ENCODE measurements around the gene TXNL4B.
"Not testable (repeated sequence)": the region's sequence is repeated elsewhere in the genome, so short reads cannot be mapped to it uniquely, and the experiment has no call there.

The TXNL4B gene

DNA sequence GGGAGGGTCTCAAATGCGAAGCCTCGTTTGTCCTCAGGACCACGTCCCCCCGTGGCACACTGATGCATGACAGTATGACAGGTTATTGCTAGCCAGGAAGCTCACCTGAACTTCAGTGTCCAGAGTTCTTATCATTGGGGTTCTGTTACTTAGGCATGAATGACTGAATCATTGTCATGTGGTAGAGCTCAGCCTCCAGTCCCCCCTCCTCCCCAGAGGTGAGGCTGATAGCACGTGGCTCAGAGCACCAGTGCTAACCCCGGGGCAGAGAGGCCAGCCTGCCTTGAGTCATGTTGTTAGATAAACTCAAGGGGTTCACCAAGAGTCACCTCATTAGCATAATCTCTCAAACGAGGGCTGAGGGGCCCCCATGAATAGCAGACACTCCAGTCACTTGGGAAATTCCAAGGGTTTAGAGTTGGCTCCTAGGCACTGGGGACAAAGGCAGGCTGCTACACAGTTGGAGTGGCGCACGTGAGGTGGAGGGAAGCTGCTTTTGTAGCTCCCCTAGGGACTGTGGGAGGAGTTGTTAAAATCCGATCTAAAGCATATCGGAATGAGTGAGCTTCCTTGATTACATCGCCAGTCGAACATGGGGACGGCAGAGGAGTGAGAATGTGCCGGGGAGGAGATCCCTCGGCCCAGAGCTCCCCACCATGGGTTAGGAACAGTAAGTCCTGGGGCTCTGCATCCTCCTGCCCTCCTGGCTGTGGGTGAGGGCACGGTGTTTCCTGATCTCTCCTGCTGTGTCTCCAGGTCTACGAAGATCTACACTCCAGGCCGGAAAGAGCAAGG, 18.4 kb upstream of the TXNL4B start:
- no peak for DNase-seq (ENCODE audit: low read depth)

- DNase-seq (ENCODE audit: low read depth) = no peak
These were observed 17.5 kb upstream of the TXNL4B start for GRCh38 chr16:72110662-72111615.

DNA sequence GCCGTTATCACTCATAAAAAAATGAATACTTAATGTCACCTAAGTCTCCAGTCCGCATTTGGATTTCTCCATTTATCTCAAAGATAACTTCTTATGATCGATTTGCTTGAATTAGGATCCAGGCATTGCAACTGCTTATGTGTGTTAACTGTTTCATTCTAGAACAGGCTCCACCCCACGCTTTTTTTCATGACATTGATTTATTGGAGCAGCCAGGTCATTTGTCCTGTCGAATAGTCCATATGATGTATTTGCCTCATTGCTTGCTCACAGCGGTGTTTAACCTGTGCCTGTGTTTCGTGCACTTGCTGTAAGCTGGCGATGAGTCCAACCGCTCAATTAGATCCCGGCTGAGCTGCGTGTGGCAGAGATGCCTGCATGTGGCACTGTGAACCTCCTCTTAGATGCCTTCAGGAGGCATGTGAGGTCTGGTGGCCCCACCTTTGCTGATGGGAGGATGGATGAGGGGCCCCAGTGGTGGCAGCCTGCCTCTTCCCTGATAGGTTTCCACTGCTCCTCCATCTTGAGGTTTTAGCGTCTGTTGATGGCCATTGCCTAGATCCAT, 16.6 kb upstream of the TXNL4B start:
- DNase-seq (ENCODE audit: low read depth) = no peak

DNA sequence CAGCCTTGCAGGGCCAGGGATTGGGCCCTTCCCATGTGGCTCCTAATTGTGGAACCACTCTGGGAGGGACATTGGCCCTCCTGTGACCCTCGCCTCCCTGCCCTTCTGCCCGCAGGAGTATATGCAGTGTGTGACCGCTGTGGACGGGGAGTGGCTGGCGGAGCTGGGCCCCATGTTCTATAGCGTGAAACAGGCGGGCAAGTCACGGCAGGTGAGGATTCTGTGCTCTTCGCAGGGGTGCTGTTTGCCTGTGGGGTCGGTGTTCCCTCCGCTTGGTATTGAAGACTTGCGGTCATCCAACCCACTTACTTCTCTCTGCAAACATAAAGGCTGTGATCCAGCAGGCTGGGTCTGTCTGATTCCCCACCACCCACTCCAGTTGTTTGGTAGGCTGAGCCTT, 15.9 kb upstream of the TXNL4B start:
- no peak for DNase-seq (ENCODE audit: low read depth)

DNA sequence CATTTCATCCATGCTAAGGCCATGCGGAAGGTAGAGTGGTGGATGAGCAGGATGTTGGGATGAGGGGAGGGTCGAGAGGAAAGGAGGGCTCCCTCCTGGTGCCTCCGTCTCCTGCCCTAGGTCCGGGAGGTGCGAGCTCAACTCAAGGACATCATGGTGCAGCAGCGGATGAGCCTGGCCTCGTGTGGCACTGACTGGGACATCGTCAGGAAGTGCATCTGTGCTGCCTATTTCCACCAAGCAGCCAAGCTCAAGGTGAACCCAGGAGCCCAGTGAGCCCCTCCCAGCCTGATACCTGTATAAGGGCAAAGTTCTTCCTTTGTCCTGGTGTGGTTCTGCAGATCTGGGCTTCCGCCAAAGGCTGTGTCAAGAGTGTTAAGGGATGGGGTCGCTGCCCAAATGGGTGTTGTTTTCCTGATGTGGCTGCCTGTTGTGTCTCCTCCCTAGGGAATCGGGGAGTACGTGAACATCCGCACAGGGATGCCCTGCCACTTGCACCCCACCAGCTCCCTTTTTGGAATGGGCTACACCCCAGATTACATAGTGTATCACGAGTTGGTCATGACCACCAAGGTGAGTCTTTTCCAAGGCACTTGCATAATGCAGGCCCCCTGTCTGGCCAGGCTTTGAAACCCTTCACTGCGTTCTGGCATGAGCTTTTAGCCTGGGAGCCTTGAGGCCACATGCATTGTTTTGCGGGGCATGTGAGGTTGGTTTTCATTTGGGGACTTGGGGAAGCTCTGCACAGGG, 15.1 kb upstream of the TXNL4B start:
- DNase-seq (ENCODE audit: low read depth) = no peak

GRCh38 chr16:72107371-72107770, 14.0 kb upstream of the TXNL4B start:
- DNase-seq (ENCODE audit: low read depth) = no peak

DNA sequence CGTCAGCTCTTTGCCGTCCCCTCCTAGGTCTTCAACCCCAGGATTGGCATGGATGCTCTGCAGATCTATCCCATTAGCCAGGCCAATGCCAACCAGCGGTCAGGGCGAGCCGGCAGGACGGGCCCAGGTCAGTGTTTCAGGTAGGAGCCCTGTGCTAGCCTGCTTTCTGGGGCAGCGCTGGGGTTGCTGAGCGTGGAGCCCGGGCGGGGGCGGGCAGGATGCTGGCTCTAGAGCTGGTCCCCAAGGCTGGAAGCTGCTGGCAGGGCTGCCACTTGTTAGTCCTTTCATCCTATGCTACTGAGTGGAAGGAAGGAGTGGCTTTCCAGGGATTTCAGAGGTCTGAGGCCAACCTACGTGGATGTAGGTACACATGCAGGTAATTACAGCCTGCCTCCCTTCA, 12.6 kb upstream of the TXNL4B start:
- no peak for DNase-seq (ENCODE audit: low read depth)

GRCh38 chr16:72104905-72105304, 11.5 kb upstream of the TXNL4B start:
- DNase-seq (ENCODE audit: low read depth) = no peak

DNA sequence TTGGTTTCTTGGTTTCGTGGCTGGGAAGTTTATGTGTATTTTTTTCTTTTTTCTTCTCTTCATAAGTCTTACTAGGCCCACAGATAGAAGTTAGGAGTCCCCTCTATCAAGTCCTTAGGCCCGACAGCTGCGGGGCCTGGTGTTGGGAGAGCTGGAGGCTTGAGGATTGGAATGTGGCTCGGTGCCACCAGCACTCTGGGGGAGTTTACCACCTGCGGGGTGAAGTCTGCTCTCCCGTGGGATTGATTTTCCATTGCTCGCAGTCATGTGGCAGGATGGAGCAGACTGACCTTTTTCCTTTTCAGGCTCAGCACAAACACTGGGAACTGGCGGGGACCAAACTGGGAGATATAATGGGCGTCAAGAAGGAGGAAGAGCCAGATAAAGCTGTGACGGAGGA, 7.8 kb upstream of the TXNL4B start:
- DNase-seq (ENCODE audit: low read depth) = no peak

DNA sequence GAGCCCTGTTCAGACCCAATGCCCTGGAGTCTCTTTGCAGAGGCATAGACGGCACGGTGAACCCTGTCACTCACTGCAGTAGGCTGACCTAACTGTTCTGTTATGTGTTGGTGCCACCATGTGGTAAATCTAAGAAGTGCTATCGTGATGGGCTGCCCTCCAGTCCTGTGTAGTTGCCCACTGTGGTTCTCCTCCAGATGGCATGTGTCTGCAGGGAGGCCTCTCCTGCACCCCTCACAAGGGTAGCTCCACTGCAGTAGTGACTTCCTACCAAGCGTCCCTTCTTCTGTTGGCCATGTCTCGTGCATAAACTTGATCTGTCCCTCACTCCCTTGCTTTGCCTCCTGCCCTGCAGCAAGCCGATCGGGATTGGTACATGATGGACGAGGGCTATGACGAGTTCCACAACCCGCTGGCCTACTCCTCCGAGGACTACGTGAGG, 6.0 kb upstream of the TXNL4B start:
- DNase-seq (ENCODE audit: low read depth) = no peak

DNA sequence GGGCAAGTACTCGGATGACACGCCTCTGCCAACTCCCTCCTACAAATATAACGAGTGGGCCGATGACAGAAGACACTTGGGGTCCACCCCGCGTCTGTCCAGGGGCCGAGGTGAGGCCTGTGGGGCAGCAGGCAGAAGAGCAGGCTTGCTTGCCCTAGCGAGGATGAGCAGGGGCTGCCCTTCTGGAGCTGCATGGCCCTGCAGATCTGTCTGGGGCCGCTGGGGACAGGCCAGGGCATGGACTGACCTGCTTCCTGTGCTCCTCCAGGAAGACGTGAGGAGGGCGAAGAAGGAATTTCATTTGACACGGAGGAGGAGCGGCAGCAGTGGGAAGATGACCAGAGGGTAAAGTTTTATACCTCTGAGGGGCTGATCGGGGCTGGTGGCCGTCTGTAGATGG, 5.5 kb upstream of the TXNL4B start:
- DNase-seq (ENCODE audit: low read depth) = no peak

- no peak for DNase-seq (ENCODE audit: low read depth)
These were observed 818 bp upstream of the TXNL4B start for GRCh38 chr16:72094266-72094610.

GRCh38 chr16:72092832-72093447, 480 bp downstream of the TXNL4B start:
- DNase-seq (ENCODE audit: low read depth) = no peak

DNA sequence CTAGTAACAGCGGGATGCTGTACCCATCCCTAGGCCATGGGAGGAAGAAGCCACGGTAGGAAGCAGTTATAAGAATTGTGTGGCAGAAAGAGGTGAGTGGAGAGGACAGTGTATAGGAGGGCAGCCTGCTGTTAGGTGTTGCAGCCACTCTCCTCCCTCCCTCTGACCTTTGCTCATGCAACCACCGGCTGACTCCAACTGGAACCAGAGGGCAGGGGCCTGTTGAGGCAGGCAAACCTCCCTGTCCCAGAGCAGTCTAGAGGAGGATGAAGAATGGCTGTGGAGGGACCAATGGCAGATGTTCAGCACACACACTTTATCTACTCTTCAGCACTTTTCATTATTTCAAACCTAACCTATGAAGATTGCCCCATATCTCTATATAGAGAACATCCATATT, 2.2 kb downstream of the TXNL4B start:
- no peak for DNase-seq (ENCODE audit: low read depth)

DNA sequence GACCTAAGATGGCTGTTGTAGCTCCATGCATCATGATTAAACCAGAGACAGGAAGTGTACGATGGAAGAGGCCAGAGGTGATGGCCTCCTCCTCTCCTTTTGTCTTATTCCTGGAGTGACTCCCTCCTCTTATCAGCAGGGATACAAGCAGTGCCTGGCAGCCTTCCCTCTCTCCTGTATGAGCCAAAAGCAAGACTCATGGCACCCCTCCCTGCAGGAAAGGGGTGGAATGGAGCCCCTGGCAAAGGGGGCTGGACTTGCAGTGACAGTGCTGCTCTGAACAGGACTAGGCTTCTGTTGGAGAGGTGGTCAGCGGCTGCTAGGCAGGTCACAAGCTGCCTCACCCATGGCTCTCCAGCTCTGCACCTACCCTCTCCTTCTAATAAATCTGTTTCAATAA, 8.4 kb downstream of the TXNL4B start:
- no peak for DNase-seq (ENCODE audit: low read depth)

- DNase-seq (ENCODE audit: low read depth) = no peak
These were observed 9.0 kb downstream of the TXNL4B start for GRCh38 chr16:72084445-72084844.

GRCh38 chr16:72083778-72084404, 9.5 kb downstream of the TXNL4B start:
- DNase-seq (ENCODE audit: low read depth) = no peak

GRCh38 chr16:72076991-72077706, 16.3 kb downstream of the TXNL4B start:
- DNase-seq (ENCODE audit: low read depth) = not testable (repeated sequence)

DNA sequence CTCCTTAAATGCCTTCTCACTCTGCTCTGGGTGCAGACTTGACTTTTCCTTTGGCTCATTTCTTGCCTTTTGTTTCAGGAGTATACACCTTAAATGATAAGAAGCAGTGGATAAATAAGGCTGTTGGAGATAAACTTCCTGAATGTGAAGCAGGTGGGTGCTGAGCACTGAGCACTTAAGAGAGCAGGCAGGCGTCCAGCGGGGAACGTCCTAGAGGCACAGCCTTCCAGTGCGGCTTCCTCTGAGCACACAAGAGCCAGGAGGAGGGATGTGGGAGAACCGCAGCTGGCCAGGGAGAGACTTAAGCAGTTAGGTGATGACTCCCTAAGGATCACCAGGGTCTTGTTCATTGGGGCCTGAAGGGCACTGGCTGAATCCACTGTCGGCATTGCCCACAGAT, 18.4 kb downstream of the TXNL4B start:
- DNase-seq (ENCODE audit: low read depth) = not testable (repeated sequence)

DNA sequence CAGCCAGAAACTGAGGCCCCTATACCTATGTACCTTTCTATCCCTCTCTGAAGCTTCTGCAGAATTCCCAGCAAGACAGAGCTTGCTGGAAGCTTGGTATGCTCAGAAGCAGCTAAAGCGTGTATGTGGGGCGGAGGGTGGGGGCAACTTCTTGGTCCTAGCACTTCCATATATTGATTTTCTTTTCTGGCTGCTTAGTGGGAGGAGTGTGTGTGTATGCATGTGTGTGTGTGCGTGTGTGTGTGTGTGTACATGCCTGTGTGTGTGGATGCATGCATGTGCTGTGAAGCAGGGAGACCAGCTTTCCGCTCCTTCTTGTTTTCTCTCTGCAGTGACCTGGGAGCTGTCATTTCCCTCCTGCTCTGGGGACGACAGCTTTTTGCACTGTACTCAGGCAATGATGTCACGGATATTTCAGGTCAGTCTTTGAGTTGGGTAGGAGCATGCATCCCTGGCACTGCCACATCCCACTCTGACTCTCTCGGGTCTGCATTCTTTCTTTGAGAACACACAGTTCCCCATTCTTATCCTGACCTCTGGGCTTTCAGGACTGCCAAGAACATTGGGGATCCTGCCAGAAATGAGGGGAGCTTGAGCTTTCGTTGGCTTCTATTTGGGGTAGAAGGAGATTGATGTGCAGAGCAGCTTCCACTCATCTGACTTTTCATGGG, 19.7 kb downstream of the TXNL4B start:
- no peak for DNase-seq (ENCODE audit: low read depth)

Data from stimulated activated CD8-positive, alpha-beta memory T cell treated with anti-CD3 and anti-CD28 coated beads, Interleukin-15, amount 100 ng/mL, for 24 hours (primary cell).